ENCODE measurements around the gene INSR.
A peak's percentile ranks its signal among the peaks of the same experiment; 100 is the strongest.
"Not testable (repeated sequence)": the region's sequence is repeated elsewhere in the genome, so short reads cannot be mapped to it uniquely, and the experiment has no call there.

INSR gene

DNA sequence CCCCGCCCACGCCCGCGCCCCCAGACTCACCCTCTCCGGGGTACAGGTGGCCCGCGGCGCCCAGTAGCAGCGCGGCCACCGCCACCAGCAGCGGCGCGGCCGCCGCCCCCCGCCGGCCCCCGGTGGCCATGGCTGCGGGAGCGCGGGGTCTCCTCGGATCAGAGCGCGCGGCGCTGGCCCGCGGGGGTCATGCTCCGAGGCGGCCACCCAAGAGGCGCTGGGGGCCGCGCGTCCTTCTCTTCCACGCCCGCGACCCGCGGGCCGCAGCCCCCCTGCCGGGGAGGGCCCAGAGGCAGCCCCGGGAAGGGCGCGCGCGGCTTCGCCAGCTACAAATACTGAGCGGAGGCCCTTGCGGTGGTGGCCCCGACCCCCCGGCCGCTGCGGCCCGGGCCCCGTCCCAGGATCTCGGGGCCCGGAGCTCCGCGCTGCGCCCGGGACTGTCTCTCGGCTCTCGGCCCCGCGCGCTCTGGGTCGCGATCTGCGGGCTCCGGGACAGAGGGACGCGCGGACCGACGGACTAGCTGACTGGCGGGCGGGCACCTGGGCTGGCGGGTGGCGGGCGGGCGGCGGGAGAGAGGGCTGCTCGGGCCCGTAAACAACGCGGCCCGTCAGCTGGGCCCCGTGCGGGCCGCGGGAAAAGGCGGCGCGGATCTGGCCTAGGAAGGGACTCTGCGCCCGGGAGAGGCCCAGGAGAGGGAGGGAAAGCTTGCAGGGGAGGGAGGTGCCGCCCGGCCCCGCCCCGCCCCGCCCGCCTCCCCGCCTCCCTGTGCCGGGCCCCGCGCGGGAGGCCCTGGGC lies at the start of gene INSR:
INSR (minus strand) TSS at position 653 of the 796 bp plus-strand sequence; CDS start at position 130, 523 bp downstream.
- peak; percentile 66 for DNase-seq

DNA sequence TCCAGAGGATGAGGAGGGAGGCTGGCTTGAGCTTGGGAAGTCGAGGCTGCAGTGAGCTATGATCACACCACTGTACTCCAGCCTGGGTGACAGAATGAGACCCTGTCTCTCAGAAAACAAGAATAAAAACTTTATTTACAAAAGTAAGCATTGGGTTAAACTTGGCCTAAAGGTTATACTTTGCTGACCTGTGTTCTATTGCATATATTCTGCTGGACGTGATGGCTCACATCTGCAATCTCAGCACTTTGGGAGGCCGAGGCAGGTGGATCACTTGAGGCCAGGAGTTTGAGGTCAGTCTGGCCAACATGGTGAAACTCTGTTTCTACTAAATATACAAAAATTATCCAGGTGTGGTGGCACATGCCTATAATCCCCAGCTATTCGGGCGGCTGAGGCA lies 47.9 kb upstream of the INSR start:
- no peak for DNase-seq

DNA sequence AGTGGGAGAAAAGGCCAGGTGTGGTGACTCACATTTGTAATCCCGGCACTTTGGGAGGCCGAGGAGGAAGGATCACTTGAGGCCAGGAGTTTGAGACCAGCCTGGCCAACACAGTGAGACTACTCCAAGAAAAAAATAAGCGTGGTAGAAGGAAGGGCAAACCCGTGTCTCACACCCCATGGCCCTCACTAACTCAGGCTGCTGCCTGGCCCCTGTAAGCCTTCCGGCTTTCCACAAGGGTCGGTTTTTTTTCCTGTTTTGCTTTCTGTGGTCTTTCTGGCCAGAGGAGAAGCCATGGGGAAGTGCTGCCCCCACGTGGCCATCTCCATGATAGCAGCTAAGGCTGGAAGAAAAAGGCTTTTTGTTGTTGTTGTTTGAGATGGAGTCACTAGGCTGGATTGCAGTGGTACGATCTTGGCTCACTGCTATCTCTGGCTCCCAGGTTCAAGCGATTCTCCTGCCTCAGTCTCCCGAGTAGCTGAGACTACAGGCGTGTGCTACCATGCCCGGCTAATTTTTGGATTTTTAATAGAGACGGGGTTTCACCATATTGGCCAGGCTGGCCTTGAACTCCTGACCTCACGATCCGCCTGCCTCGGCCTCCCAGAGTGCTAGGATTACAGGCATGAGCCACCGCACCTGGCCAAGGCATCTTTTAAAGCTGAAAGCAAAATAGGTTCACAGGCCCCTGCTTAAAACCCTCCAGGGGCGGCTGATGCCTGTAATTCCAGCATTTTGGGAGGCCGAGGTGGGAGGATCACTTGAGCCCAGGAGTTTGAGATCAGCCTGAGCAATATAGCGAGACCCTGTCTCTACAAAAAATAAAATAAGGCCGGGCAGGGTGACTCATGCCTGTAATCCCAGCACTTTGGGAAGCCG lies 47.0 kb upstream of the INSR start:
- DNase-seq = peak; percentile 59

DNA sequence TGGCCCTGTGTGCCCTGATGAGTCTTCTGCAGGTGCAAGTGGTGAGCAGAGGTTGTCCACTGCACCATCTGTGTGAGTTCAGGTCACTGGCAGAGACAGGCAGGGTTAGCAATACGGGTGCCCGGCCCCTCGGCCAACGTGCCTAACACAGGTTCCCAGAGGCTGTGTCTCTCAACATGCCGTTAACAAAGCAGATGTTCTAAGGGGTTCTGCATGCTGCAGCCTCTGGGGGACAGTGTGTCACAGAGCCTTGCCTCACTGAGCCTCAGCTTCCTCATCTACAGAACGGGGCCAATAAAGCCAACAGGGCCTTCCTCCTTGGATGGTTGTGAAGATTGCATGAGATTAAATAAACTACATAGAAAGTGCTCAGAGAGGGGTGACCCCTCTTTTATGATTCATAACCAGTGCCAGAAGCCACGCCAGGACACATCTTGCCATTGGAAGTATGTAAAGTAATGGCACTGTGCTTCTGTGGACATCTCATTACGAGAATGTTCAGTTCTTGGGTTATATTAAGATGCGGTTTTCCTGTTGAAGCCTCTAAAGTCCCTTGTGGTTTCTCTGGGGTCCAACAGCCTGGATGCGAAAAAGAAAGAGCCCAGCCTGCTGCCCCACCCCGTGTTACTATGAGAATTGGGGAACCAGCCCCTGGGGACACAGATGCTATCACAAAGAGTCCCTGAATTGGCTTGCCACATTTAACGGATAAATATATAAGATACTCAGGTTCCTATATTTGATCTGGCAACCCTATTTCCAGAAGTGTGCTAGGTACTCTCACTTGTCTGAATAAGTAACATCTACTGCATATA lies 43.4 kb upstream of the INSR start:
- no peak for DNase-seq

DNA sequence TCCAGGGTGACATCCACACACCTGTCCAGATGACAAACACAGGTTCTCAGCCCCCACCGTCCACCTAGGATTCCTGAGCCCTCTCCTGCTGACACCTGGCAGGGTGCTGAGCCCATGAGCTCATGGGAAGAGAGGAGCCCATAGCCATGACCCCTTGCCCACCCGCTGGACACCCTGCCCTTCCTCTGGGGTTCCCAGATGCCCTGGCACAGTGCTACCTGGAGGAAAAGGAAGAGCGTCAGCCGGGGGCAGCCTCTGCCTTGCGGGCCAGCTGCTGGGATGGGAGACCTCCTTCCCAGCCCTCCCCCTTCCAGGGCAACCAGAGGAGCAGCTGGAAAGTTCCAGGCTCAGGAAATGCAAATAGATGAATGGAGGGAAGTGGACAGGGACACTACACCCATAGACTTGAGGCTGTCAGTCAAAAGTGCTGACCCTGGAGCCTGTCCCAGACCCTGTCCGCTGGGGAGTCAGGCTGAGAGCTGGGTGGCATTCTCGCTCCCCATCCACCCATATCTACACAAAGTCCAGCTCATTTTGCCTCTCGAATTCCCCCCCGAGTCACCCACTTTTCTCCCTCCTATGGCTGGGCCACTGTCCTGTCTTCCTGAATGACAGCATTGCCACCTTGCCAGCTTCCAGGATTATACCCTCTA lies 42.2 kb upstream of the INSR start:
- no peak for DNase-seq

DNA sequence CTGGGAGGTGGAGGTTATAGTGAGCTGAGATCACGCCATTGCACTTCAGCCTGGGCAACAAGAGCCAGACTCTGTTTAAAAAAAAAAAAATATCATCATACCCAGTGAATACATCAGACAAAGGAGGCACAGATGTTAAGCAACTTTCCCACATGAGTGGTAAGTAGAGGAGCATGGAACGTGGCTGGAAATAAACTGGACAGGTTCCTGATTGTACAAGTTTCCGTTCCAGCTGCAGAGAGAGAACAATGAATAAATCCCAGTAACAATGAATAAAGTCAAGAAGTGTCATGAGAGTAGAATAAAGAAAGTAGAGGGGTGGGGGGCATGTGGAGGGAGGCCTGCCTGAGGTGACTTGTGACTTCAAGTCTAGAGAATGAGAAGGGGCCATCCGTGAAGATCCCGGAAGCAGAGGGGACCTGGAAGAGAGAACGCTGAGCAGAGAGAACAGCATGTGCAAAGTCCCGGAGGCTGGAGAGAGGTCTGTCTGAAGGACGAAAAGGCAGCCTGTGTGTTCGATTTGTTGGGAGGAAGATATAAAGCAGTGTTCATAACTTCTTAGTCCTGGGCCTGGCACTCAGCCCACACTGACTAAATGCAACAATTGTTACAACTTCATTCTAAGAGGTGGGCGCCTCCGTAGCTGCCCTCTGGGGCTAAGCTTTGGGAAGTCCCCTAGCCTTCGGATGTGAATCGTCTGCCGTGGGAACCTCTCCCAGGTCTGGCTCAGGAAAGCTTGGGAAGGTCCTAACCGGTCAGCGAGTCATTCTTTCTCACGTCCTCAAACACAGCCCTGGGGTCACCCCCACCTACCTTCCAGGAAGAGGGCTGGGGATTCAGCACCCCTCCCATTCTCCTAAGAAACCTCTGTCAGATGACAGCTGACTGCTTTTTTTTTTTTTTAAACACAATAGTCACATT lies 39.2 kb upstream of the INSR start:
- DNase-seq = no peak

DNA sequence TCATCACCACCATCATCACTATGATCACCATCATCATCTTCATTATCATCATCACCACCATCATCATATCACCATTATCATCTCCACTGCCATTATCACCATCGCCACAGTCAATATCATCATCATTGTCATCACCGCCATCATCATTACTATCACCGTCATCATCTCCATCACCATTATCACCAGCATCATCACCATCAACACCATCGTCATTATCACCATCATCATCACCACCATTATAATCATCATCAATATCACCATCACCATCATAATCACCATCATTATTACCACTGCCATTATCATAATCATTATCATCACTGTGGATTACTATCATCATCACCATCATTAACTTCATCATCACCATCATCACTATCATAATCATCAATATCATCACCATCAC lies 37.2 kb upstream of the INSR start:
- no peak for DNase-seq

DNA sequence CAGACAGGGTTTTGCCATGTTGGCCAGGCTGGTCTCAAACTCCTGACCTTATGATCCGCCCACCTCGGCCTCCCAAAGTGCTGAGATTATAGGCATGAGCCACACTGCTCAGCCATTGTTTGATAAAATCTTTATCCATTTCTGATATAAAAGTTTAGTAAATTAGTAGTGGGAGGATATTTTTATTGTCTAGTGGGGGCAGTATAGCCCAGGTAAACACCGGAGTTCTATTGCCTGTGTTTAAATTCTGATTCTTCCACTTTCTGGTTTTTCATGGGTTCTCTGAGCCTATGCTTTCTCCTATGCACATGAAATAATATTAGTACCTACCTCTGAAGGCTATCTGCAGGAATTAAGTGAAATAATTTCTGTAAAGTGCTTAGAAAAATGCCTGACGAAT lies 34.4 kb upstream of the INSR start:
- DNase-seq = no peak

DNA sequence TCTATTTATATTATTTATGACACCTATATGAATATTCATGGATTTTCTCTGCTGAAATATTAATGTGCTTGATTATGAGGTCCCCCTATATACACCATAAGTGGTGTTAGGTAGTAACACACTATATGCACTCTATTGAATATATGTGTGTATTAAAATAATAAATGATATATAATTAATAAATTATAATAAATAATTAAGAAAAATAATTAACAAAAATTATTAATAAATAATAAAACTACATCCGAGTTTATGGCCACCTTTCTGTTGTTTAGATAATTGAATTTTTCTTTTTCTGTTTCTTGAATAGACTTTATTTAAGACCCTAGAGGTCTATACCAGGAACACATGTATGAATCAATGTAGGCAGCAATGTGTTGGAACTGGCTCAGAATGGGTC lies 33.6 kb upstream of the INSR start:
- no peak for DNase-seq

DNA sequence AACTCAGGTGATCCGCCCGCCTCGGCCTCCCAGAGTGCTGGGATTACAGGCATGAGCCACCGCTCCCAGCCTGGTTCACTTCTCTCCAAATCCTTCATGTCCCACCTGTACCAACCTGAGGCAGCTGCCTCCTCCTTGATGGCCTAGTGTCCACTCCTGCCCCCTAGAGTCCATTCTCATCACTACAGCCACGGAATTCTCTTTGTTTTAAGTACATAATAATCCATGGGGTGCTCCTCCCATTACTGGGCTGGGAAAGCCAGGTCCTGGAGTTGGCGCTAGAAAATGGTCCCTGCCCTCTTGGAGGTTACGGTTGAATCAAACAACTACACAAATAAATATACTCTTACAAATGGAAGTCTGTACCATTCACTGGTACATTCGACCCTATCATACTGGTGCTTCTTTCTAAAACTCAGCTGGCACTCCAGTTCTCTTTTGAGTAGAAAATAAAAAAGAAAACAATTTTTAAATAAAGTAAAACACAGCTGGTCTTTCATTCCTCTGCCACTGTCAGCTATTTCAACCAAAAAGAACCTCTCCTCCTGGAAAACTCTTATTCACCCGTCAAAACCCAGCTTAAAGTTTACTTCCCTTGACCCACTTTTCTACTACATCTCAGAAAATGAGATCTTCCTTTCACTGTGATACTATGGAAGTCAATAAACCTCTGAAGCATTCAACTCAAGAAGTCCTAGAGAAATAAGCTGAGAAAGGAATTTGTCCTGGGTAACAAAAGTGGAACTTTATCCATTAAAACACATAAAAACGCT lies 32.1 kb upstream of the INSR start:
- DNase-seq = no peak

DNA sequence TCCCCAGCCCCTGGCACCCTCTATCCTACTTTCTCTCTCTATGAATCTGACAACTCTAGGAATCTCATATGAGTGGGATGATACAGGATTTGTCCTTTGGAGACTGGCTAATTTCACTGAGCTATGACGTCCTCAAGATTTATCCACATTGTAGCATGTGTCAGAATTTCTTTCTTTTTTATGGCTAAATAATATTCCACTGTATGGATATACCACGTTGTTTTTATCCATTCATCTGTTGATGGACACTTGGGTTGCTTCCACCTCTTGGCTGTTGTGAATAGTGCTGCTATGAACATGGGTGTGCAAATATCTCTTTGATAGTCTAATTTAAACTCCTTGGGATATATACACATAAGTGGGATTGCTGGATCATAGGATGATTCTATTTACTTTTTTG lies 24.0 kb upstream of the INSR start:
- no peak for DNase-seq

DNA sequence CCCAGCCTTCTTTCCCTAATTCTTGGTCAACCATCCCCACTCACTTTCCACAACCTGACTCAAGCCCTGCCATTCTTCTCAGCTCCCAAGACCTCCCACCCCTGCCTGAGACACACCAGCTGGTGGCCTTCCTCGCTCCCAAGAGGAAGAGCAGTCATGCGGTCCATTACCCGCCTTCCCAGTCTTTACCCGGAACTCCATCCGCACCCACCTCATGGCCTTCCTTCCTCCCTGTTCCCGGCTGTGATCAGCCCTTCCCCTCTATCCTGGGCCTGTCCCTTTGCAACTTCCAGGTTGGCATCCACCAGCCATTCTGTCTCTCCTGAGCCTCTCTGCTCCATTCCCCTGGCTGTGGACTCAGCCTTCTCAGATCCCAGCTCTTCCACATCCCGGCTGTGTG lies 18.6 kb upstream of the INSR start:
- no peak for DNase-seq

DNA sequence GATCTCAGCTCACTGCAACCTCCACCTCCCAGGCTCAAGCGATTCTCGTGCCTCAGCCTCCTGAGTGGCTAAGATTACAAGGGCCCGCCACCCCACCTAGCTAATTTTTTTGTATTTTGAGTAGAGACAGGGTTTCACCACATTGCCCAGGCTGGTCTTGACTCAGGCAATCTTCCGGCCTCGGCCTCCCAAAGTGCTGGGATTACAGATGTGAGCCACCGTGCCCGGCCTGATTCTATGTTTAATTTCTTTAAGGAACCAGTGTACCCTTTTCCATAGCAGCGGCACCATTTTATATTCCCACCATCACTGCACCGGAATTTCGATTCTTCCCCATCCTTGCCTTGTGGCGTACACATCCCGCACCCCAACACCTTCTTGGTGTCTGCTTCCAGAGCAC lies 17.7 kb upstream of the INSR start:
- no peak for DNase-seq

DNA sequence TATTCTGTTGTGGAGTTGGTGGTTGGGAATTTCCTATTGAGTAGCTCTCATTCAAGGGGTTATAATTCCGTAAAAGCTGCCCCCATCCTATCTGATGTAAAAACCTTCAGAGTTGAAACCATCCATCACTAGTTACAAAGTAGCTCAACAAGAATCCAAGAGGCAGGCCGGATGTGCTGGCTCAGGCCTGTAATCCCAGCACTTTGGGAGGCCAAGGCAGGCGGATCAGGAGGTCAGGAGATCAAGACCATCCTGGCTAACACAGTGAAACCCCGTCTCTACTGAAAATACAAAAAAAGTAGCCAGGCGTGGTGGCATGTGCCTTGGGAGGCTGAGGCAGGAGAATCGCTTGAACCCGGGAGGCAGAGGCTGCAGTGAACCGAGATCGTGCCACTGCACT lies 14.1 kb upstream of the INSR start:
- DNase-seq = not testable (repeated sequence)

DNA sequence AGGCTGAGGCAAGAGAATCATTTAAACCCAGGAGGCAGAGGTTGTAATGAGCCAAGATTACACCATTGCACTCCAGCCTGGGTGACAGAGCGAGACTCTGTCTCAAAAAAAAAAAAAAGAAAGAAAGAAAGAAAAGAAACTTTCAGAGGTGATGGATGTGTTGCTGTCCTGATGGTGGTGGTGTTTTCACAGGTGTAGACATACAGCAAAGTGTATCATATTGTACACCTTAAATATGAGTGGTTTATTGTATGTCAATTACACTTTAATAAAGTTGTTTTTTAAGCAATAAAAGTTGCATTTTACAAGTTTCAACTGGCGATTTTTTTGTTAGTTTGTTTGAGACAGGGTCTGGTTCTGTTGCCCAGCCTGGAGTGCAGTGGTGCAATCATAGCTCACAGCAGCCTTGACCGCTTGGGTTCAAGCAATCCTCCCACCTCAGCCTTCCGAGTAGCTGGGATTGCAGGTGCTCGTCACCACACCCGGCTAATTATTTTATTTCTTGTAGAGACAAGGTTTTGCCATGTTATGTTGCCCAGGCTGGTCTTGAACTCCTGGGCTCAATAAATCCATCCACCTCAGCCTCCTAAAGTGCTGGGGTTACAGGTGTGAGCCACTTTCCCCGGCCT lies 13.5 kb upstream of the INSR start:
- DNase-seq = no peak

DNA sequence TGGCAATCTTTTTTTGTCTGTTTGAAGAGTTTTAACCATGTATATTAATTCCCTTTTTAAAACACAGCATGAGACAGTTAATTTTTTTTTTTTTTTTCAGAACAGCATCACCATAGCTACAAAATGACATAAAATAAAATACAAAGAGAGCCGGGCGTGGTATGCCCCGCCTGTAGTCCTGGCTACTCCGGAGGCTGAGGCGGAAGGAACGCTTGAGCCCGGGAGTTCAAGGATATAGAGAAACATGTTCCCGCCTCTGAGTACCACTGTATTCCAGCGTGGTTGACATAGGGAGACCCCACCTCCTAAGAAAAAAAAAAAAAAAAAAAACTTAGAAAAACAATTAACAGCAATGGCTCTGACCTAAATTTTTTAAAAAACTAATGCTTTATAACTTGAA lies 10.0 kb upstream of the INSR start:
- DNase-seq = no peak

DNA sequence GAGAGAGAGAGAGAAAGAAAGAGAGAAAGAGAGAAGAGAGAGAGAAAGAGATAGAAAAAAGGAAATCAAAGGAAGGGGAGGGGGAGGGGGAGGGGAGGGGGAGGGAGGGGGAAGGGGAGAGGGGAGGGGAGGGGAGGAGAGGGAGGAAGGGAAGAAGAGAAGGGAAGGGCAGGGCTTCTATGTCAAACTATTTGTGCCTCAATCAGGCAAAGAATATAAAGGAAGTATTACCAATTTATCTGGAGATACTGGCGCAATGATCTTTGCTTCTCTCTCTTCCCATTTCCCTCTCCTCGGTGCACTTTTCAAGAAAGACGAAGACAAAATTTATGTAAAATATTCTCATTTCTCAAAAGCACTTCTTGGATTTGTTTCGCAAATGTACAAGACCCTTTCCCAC lies 9.3 kb upstream of the INSR start:
- DNase-seq = no peak

DNA sequence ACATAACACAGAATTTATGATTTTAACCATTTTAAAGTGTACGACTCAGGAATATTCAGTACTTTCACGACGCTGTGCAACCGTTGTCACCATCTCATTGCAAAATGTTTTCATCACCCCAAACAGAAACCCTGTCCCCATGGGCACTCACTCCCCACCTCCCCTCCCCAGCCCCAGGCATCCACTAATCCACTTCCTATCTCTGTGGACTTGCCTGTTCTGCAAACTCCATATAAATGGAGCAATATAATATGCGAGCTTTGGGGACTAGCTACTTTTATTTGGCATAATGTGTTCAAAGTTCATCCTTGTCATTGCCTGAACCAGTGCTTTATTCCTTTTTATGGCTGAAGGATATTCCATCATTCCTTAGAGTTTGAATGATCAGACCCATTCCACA lies 7.3 kb upstream of the INSR start:
- no peak for DNase-seq

DNA sequence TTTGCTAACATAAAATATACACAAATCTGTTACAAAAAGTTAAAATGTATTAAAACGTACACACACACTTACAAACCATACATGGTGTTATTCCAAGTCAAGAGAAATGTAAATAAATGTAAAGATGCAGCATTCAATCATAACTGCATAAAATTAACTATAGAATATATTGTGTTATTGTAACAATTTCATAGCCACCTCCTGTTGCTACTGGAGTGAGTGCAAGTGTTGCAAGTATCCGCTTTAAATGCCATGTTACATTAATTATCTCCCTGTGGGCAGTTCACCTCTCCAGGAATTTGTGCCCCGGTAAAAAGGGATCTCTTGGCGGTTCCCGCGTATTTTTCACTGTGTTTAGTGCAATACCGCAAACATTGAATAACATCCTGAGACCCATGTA lies 3.5 kb upstream of the INSR start:
- no peak for DNase-seq

DNA sequence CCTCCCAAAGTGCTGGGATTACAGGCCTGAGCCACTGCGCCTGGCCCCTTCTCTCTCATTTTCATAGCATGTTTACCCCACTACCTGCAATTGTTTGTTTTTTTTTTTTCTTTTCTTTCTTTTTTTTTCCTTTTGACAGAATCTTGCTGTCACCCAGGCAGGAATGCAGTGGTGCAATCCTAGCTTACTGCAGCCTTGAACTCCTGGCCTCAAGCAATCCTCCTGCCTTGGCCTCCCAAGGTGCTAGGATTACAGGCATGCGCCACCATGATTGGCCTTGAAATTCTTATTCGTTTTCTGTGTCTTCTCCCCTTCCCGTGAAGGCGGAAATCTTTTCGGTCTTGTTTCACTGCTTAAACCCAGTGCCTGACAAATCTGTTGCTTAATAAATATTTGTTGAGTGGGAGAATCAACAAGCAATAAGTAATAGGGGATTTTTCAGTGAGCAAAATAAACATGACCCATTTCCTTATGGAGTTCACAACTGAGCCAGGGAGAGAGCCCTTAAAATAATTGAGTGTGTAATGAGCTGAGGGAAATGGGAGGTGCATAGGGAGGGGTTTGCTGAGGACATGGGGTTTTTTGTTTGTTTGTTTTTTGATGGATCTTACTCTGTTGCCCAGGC lies 1.8 kb upstream of the INSR start:
- no peak for DNase-seq

Measured in DMS79 (cell line).